Erythroblast (primary cell): ENCODE results near the gene AQP10.

Experiments used
- GATA1 ChIP-seq: IDR thresholded peaks from 2 replicates; pipeline ENCODE4 v1.6.1; 2011; ENCODE audit warnings: low read depth, mild to moderate bottlenecking, control low read depth, low read length, moderate library complexity
- POLR2A ChIP-seq: IDR thresholded peaks from 2 replicates; pipeline ENCODE4 v1.6.1; 2011; ENCODE audit warnings: mild to moderate bottlenecking, low read length

GRCh38 chr1:154371436-154371835 lies 50.5 kb downstream of the AQP10 start:
- TF ChIP-seq POLR2A: no peak
- TF ChIP-seq GATA1: no peak
